Stimulated activated CD4-positive, alpha-beta T cell treated with anti-CD3 and anti-CD28 coated beads, Interleukin-1b, Interleukin-23, amount 100 ng/mL, for 1 hour (primary cell): ENCODE measurements around the gene ALDH4A1.

Experiments
- DNase-seq, 2 donors: peaks; one replicate each; pipeline ENCODE4 v3.0.0-alpha.2; 2020; ENCODE audit warnings: low read depth in 2 of 2

ALDH4A1 gene, protein sequence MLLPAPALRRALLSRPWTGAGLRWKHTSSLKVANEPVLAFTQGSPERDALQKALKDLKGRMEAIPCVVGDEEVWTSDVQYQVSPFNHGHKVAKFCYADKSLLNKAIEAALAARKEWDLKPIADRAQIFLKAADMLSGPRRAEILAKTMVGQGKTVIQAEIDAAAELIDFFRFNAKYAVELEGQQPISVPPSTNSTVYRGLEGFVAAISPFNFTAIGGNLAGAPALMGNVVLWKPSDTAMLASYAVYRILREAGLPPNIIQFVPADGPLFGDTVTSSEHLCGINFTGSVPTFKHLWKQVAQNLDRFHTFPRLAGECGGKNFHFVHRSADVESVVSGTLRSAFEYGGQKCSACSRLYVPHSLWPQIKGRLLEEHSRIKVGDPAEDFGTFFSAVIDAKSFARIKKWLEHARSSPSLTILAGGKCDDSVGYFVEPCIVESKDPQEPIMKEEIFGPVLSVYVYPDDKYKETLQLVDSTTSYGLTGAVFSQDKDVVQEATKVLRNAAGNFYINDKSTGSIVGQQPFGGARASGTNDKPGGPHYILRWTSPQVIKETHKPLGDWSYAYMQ

GRCh38 chr1:18902523-18903290 lies at the start of gene ALDH4A1:
TSS of gene ALDH4A1 (minus strand) at chr1:18902555. CDS start at chr1:18902523, 32 bp downstream.
- DNase-seq = peak; percentile 70 to 83

DNA sequence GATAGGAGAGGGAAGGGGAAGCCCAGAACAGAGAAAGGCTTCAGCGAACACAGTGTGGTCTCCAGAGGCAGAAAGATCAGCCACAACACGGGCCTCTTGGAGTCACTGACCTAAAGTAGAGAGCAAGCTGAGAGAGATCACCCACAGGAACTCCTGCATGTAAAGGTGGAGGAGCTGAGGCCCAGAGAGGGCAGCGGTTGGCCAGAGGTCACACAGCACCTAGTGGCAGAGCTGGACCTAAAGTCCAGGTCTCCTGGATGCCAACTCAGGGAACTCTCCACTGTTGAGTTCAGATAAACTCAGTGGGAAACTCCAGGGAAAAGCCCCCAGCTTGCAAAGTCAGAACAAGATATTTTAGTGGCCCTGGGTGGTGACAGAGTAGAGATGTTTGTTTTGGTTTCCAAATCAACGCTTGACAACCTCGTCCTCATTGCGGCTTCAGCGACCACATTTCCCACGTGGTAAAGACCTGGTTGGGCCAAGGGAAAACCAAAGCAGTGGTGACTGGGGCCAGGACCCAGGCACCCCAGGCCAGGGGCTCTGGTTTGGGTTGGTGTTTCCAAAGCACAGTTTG lies 49.5 kb upstream of the ALDH4A1 start:
- DNase-seq = peak; percentile 38 to 42

- DNase-seq = no peak
These were observed 49.1 kb upstream of the ALDH4A1 start for GRCh38 chr1:18951416-18951815.

DNA sequence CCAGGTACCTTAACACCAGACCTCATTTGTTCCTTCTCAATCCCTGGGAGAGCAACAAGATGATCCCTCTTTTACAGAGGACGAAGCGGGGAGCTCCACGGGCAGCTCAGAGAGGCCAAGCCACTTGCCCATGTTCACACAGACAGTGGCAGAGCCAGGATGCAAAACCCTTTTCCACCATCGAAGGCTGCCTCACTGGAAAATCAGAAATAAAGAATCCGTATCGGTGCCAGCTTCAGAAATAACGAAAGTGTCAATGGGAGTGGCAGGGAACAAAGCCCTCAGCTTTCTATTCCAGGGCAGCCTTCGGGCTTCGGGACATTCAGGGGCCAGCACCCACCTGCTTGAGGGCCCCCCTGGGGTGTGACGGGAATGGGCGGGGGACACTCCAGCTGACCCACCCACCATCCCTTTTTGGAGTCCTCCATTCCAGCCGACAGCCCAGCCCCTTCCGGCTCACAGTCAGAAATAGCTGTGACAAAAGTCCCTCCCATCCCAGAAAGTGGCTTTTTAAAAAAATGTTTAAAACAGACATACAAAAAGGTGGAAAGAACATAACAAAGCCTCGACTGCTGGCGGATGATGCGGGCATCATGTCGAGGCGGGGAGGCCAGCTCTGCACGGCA lies 48.2 kb upstream of the ALDH4A1 start:
- DNase-seq = no peak

- no peak for DNase-seq
These were observed 47.5 kb upstream of the ALDH4A1 start for GRCh38 chr1:18949686-18950400.

DNA sequence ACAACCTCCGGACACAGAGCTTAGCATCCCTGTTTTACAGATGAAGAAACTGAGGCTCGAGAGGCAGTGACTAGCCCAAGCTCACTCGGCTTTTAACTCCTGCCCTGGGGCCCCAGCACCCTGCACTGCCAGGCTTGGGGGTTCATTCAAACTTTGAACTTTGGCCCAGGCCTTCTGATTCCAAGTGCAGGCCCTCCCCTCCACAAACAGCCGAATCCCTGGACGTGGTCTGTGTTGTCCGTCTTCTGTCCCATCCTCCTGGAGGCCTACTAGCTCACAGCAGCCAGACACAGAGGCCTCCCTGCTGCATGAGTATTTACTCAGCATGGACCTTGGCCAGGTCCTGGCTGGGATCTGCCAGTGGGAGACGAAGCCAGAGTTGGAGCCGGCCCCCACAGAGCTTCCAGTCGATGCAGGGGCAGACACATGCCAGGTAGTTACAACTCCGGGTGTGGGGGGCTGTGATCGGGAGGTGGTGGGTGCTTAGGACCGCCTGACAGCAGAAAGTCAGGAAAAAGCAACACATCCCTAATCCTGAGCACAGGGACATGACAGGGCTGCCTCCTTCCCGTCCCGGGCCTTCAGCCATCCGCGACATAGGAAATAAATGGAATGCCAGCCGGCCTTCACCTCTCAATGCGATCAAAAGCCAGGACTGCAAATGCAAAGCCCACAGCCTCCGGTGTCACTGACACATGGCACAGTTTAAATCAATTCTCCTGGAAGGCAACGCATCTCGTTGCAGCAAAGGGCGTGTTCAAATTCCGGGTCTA lies 46.7 kb upstream of the ALDH4A1 start:
- no peak for DNase-seq

DNA sequence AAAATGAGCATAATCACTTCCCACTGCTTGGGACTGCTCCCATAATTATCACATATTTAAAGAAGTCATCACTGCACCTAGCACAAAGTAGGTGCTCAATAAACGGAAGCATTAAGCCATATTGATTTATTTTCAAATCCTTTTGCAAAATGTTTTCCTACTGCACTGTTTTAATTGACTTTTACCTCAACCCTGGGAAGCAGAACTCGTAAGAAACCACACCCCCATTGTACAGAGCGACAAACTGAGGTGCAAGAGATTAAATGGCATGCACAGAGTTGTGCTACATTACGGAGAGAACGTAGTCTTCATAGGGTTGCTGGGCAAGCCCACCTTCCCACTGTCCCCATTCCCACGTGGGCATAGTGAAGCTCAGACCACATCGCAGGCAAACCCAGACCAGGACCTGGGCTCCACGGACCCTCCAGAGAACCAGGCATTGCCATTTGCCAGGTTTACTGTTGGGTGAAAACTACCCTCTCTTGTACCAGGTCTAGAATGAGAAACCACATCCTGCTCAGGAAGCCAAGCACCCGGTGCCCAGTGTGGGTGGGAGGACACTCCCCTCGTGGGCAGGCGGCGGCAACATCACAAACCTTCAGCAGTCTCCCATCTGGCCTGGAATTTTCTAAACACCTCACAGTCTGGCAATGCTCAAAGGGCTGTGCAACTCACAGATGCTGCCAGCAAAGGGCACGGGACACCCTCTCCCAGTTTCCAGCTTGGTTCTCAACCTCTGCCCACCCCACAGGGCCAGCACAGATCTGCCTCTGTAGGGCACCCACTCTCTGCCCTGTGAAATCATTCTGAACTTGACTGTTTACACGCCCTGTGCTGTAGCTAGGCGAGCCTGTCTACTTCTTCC lies 45.9 kb upstream of the ALDH4A1 start:
- DNase-seq = no peak

- no peak for DNase-seq
These were observed 45.2 kb upstream of the ALDH4A1 start for GRCh38 chr1:18947570-18947969.

DNA sequence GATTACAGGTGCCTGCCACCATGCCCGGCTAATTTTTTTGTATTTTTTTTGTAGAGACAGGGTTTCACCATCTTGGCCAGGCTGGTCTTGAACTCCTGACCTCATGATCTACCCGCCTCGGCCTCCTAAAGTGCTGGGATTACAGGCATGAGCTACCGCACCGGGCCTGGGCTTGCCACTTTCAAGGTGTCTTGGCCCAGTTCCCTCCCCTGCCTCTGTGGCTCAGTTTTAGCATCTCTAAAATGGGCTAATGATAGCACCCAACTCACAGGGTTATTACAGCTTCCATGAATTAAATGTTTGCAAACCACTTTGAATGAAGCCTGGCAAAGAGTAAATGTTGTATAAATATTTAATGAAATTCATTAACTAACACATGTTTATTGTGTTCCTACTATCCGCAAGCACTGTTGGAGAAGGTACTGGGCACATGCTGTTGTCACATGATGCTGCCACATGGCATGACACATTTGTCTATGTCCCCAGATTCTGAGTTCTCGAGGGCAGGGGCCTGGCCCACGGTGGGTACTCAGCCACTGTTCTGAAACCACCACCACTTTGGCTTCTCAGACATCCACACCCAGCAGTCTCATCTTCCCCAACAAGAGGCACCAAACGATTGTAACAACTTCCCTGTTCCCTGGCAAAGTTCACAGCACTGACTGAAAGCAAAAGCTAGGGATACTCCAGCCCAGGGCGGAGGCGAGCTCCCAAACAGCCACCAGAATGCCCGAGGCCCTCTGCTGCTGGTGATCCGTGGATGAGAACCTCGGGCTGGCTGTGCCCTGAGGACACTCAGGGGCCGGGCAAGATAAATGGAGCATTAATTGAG lies 44.4 kb upstream of the ALDH4A1 start:
- no peak for DNase-seq

DNA sequence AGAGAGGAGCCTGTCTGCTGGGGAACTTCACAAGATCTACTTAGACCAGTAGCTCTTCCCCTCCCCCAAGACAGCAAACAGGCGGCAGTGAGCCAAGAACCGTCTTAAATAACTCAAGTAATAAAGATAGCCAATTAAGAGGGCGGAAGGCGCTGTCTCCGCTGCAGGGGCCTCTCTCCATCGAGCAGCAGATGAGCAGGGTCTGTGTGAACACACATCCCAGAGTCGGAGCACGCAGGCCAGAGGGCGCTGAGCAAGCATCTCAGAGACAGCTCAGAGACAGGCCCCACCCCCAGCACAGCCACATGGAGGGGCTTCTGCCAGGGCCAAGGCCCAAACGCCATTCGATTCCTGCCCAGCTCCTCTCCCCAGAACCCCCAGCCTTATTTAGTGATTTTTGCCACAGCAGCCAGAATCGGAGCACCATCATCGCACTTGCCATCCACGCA lies 43.1 kb upstream of the ALDH4A1 start:
- no peak for DNase-seq

- no peak for DNase-seq
These were observed 42.5 kb upstream of the ALDH4A1 start for GRCh38 chr1:18944810-18945209.

GRCh38 chr1:18943914-18944572 lies 41.7 kb upstream of the ALDH4A1 start:
- no peak for DNase-seq

- no peak for DNase-seq
These were observed 40.8 kb upstream of the ALDH4A1 start for GRCh38 chr1:18943162-18943561.

DNA sequence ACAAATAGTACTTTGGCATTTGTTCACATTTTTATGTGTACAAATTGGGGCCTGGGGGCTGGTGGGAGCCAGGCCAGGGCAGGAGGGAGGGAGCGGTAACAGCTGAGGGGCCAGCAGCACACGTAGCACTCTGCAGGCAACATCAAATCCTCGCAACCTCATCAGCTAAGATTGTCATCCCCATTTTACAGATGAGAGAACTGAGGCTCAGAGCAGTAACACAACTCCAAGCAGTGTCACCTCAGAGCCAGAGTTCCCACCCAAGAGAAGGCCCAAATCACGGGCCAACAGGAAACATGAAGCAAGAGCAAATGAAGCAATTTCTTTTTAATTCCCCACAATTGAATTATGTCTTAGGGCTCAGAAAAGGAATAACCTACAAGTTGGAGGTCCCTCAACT lies 40.0 kb upstream of the ALDH4A1 start:
- DNase-seq = no peak

DNA sequence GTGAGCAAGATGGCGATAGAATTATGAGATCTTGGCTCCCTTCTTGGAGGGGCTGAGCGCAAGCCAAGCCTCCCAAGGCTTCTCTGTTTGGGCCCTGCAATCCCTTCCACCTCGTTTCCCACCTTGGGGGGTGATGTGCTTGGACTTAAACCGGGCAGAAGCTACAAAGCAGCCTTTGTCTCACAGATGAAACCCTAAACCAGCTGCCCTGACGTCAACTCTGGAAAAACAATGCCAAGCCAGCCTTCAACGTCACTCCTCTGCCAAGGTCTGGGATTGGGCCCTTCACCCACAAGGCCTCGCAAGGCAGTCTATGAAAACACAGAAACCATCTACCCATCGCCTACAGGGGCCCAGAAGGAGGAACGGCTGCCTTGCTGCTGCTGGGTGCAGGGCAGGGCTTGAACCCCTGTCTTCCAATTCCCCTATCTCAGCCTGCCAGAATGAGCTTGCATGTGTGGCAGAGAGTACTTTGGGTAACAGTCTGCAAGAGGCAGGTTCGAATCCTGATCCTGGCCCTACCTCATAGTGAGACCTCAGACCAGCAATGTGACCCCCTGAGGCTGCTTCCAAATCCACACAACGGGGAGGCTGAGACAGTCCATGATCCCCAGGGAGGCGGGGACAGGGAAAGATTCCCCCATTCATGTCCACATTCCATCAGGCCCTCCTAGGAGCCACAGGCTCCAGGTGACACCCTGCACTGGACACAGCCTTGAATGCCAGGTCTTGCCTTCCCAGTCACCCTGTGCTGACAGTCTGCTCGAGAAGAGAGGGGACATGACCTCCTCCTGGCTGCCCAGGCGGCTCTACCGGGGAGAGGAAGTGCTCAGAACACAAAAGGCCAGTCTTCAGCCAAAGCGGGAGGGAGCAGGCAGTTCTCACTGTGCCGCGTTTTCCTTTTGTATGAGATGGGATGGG lies 39.1 kb upstream of the ALDH4A1 start:
- no peak for DNase-seq

DNA sequence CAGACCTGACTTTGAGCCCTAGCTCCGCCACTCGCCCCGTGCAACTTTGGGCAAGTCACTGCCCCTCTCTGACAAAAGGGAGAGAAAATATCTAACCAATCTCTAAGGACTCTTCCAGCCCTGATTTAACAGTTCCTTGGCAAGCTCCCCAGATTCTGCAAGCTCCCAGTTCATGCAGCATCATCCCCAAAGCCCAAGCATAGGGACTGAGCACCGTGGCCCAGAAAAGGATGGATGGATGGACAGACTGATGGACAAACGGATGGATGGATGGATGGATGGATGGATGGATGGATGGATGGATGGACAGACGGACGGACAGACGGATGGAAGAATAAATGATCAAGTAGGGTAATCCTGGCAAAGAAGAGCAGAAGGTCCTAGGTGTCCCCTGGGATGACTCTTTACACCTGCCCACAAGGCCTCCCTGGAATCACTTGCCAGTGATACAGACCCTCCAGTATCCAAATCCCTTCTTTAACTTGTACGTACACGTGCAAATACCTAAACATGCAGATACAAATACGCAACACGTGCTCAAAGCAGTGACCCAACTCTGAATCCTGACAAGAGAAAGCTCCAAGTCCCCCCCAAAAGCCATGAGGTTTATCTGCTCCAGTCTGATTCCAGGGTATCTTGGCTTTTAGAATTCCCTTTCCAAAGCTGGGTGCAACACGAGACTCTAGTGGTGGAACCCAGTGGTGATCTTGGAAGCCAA lies 38.1 kb upstream of the ALDH4A1 start:
- DNase-seq = no peak
